Liver (tissue), 3 donors: Measurements from ENCODE around the gene ENGASE.

Source experiments
- FOXA2 ChIP-seq: IDR thresholded peaks from 2 replicates; pipeline ENCODE4 v1.6.1; 2016; ENCODE audit warnings: antibody characterized with exemption
- GABPA ChIP-seq, 2 donors: IDR thresholded peaks in 1 of 2; conservative IDR thresholded peaks in 1 of 2; 2 replicates each; pipeline ENCODE4 v1.6.1; 2016; ENCODE audit warnings: antibody characterized with exemption in 2 of 2, mild to moderate bottlenecking in 1 of 2, moderate library complexity in 1 of 2
- RAD21 ChIP-seq, 2 donors: IDR thresholded peaks; 2 replicates each; pipeline ENCODE4 v1.6.1; 2016; ENCODE audit warnings: antibody characterized with exemption in 2 of 2, mild to moderate bottlenecking in 2 of 2
- RXRA ChIP-seq, 2 donors: IDR thresholded peaks; 2 replicates each; pipeline ENCODE4 v1.6.1; 2017 to 2018; ENCODE audit warnings: antibody characterized with exemption in 2 of 2, mild to moderate bottlenecking in 1 of 2
- SP1 ChIP-seq: IDR thresholded peaks from 2 replicates; pipeline ENCODE4 v1.6.1; 2018; ENCODE audit warnings: antibody characterized with exemption, mild to moderate bottlenecking
- TAF1 ChIP-seq: conservative IDR thresholded peaks from 2 replicates; pipeline ENCODE4 v1.6.1; 2016; ENCODE audit warnings: antibody characterized with exemption, mild to moderate bottlenecking
- TF ChIP-seq, protein P1 (sequence below): fragments of 150-350 bp; IDR thresholded peaks from 2 replicates; pipeline ENCODE4 v1.5.1; 2017; ENCODE audit warnings: improper control_type of control experiment, low read depth, low read length; ENCODE audit not compliant: missing input control
- TF ChIP-seq, protein P2 (sequence below): IDR thresholded peaks from 2 replicates; pipeline ENCODE4 v1.6.1; 2016; ENCODE audit warnings: antibody characterized with exemption, mild to moderate bottlenecking
- TF ChIP-seq, protein P3 (sequence below): IDR thresholded peaks from 2 replicates; pipeline ENCODE4 v1.6.1; 2016; ENCODE audit warnings: antibody characterized with exemption
- donor health status: healthy.
- donor health status: healthy.

GRCh38 chr17:79087428-79088143 lies 13.0 kb downstream of the ENGASE start:
- TF ChIP-seq TAF1 (no peak), GABPA (IDR thresholded peaks at IDR 0.05 in 1 of 2, conservative IDR thresholded peaks at IDR 0.05 in 1 of 2) (no peak), FOXA2 (no peak), SP1 (no peak), RAD21 (IDR thresholded peaks at IDR 0.05) (peak; percentile 79 to 86), RXRA (IDR thresholded peaks at IDR 0.05) (no peak)
- TF ChIP-seq, protein P1, sequence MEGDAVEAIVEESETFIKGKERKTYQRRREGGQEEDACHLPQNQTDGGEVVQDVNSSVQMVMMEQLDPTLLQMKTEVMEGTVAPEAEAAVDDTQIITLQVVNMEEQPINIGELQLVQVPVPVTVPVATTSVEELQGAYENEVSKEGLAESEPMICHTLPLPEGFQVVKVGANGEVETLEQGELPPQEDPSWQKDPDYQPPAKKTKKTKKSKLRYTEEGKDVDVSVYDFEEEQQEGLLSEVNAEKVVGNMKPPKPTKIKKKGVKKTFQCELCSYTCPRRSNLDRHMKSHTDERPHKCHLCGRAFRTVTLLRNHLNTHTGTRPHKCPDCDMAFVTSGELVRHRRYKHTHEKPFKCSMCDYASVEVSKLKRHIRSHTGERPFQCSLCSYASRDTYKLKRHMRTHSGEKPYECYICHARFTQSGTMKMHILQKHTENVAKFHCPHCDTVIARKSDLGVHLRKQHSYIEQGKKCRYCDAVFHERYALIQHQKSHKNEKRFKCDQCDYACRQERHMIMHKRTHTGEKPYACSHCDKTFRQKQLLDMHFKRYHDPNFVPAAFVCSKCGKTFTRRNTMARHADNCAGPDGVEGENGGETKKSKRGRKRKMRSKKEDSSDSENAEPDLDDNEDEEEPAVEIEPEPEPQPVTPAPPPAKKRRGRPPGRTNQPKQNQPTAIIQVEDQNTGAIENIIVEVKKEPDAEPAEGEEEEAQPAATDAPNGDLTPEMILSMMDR = peak; percentile 90
- TF ChIP-seq, protein P2, sequence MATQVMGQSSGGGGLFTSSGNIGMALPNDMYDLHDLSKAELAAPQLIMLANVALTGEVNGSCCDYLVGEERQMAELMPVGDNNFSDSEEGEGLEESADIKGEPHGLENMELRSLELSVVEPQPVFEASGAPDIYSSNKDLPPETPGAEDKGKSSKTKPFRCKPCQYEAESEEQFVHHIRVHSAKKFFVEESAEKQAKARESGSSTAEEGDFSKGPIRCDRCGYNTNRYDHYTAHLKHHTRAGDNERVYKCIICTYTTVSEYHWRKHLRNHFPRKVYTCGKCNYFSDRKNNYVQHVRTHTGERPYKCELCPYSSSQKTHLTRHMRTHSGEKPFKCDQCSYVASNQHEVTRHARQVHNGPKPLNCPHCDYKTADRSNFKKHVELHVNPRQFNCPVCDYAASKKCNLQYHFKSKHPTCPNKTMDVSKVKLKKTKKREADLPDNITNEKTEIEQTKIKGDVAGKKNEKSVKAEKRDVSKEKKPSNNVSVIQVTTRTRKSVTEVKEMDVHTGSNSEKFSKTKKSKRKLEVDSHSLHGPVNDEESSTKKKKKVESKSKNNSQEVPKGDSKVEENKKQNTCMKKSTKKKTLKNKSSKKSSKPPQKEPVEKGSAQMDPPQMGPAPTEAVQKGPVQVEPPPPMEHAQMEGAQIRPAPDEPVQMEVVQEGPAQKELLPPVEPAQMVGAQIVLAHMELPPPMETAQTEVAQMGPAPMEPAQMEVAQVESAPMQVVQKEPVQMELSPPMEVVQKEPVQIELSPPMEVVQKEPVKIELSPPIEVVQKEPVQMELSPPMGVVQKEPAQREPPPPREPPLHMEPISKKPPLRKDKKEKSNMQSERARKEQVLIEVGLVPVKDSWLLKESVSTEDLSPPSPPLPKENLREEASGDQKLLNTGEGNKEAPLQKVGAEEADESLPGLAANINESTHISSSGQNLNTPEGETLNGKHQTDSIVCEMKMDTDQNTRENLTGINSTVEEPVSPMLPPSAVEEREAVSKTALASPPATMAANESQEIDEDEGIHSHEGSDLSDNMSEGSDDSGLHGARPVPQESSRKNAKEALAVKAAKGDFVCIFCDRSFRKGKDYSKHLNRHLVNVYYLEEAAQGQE = no peak
- TF ChIP-seq, protein P3, sequence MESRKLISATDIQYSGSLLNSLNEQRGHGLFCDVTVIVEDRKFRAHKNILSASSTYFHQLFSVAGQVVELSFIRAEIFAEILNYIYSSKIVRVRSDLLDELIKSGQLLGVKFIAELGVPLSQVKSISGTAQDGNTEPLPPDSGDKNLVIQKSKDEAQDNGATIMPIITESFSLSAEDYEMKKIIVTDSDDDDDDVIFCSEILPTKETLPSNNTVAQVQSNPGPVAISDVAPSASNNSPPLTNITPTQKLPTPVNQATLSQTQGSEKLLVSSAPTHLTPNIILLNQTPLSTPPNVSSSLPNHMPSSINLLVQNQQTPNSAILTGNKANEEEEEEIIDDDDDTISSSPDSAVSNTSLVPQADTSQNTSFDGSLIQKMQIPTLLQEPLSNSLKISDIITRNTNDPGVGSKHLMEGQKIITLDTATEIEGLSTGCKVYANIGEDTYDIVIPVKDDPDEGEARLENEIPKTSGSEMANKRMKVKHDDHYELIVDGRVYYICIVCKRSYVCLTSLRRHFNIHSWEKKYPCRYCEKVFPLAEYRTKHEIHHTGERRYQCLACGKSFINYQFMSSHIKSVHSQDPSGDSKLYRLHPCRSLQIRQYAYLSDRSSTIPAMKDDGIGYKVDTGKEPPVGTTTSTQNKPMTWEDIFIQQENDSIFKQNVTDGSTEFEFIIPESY = no peak
